HepG2 (cell line): ENCODE results near the gene MRPL18. TPM values are rescaled to one million over a fixed set of nuclear protein-coding genes. Genes with fewer than 3 reads are reported as not detected.
A peak's percentile ranks its signal among the peaks of the same experiment; 100 is the strongest.

ENCODE experiments used
- ELF4 ChIP-seq: sonication (generic); formaldehyde crosslinking; IDR thresholded peaks from 2 replicates; pipeline ENCODE4 v1.5.0; 2020; ENCODE audit warnings: missing genetic modification reagents, mild to moderate bottlenecking, moderate library complexity, borderline replicate concordance
- HOXA5 ChIP-seq: sonication (generic); formaldehyde crosslinking; IDR thresholded peaks from 2 replicates; pipeline ENCODE4 v1.4.0; 2020; ENCODE audit warnings: missing genetic modification reagents
- NKX3-1 ChIP-seq: sonication (generic); formaldehyde crosslinking; IDR thresholded peaks from 2 replicates; pipeline ENCODE4 v1.5.0; 2020; ENCODE audit warnings: missing genetic modification reagents
- RORA ChIP-seq: sonication (generic); formaldehyde crosslinking; IDR thresholded peaks from 2 replicates; pipeline ENCODE4 v1.5.0; 2020; ENCODE audit warnings: mild to moderate bottlenecking, missing genetic modification reagents, moderate library complexity
- SMC3 ChIP-seq: IDR thresholded peaks from 2 replicates; pipeline ENCODE4 v1.6.1; 2011; ENCODE audit warnings: low read length, improper control_type of control experiment
- TRIM22 ChIP-seq: fragments of 450-650 bp; IDR thresholded peaks from 2 replicates; pipeline ENCODE4 v1.6.1; 2017
- ZBTB14 ChIP-seq: sonication (generic); formaldehyde crosslinking; IDR thresholded peaks from 2 replicates; pipeline ENCODE4 v1.4.0; 2020; ENCODE audit warnings: missing genetic modification reagents
- ZNF142 ChIP-seq: sonication (generic); formaldehyde crosslinking; IDR thresholded peaks from 2 replicates; pipeline ENCODE4 v1.4.0; 2020; ENCODE audit warnings: missing genetic modification reagents
- ZNF33A ChIP-seq: sonication (generic); formaldehyde crosslinking; IDR thresholded peaks from 2 replicates; pipeline ENCODE4 v1.5.1; 2020; ENCODE audit warnings: missing genetic modification reagents, mild to moderate bottlenecking, moderate library complexity, borderline replicate concordance
- ZNF660 ChIP-seq: sonication (generic); formaldehyde crosslinking; IDR thresholded peaks from 2 replicates; pipeline ENCODE4 v1.5.1; 2020; ENCODE audit warnings: mild to moderate bottlenecking, low read depth, missing genetic modification reagents, borderline replicate concordance
- ZNF678 ChIP-seq: sonication (generic); formaldehyde crosslinking; IDR thresholded peaks from 2 replicates; pipeline ENCODE4 v1.4.0; 2020; ENCODE audit warnings: mild to moderate bottlenecking, missing genetic modification reagents
- ZSCAN9 ChIP-seq: IDR thresholded peaks from 2 replicates; pipeline ENCODE4 v1.6.1; 2016; ENCODE audit warnings: borderline replicate concordance
- polyA plus RNA-seq, 8 experiments: library from polyadenylated mRNA; depleted of rRNA in 3 of 8; stranded (reverse) in 7 of 8; unstranded in 1 of 8; fragments of >200 nt; fragmentation: Illumina TruSeq in 4 of 8; extraction: Trizol in 4 of 8; gene quantifications; 2 replicates each; pipeline versions ENCODE4 v1.2.1 to v1.2.3, GENCODE V29; 2011 to 2016; ENCODE audit warnings: low read depth in 4 of 8, missing spikeins in 1 of 8, mixed read lengths in 1 of 8; ENCODE audit not compliant: insufficient read depth in 1 of 8
- total RNA-seq, 5 experiments: library from RNA; depleted of rRNA; stranded (reverse); fragments of >200 nt; fragmentation: Illumina TruSeq; extraction: Trizol; gene quantifications; 2 replicates each; pipeline ENCODE4 v1.2.3, GENCODE V29; 2016; ENCODE audit warnings: low read depth in 1 of 5
- TF ChIP-seq, protein P1 (sequence below): sonication (generic); formaldehyde crosslinking; IDR thresholded peaks from 2 replicates; pipeline ENCODE4 v1.4.0; 2020; ENCODE audit warnings: low read depth, missing genetic modification reagents
- TF ChIP-seq, protein P2 (sequence below): sonication (generic); formaldehyde crosslinking; IDR thresholded peaks from 2 replicates; pipeline ENCODE4 v1.4.0; 2020; ENCODE audit warnings: missing genetic modification reagents

The MRPL18 gene
- total and polyA plus RNA-seq, 2 of the 13 experiments (the other 11 are each of a cell fraction or from before 2014, with no cell fraction given): 85.6 to 176 TPM

- TF ChIP-seq TRIM22: no peak
- TF ChIP-seq NKX3-1 (CRISPR knock-in tag): no peak
- 0 out of 2 replicates have a peak, but pooled peaks have one; percentile 15 for TF ChIP-seq ZSCAN9 (CRISPR knock-in tag)
- no peak for TF ChIP-seq RORA (CRISPR knock-in tag)
- TF ChIP-seq ZNF33A (CRISPR knock-in tag): peak; percentile 86; the same call in 1 of the 2 replicates
- TF ChIP-seq ZNF678 (CRISPR knock-in tag): no peak
- TF ChIP-seq SMC3: no peak
- TF ChIP-seq, protein P1, sequence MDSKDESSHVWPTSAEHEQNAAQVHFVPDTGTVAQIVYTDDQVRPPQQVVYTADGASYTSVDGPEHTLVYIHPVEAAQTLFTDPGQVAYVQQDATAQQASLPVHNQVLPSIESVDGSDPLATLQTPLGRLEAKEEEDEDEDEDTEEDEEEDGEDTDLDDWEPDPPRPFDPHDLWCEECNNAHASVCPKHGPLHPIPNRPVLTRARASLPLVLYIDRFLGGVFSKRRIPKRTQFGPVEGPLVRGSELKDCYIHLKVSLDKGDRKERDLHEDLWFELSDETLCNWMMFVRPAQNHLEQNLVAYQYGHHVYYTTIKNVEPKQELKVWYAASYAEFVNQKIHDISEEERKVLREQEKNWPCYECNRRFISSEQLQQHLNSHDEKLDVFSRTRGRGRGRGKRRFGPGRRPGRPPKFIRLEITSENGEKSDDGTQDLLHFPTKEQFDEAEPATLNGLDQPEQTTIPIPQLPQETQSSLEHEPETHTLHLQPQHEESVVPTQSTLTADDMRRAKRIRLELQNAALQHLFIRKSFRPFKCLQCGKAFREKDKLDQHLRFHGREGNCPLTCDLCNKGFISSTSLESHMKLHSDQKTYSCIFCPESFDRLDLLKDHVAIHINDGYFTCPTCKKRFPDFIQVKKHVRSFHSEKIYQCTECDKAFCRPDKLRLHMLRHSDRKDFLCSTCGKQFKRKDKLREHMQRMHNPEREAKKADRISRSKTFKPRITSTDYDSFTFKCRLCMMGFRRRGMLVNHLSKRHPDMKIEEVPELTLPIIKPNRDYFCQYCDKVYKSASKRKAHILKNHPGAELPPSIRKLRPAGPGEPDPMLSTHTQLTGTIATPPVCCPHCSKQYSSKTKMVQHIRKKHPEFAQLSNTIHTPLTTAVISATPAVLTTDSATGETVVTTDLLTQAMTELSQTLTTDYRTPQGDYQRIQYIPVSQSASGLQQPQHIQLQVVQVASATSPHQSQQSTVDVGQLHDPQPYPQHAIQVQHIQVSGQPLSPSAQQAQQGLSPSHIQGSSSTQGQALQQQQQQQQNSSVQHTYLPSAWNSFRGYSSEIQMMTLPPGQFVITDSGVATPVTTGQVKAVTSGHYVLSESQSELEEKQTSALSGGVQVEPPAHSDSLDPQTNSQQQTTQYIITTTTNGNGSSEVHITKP (CRISPR knock-in tag): peak; percentile 50
- no peak for TF ChIP-seq ZBTB14 (CRISPR knock-in tag)
- no peak for TF ChIP-seq ZNF660
- TF ChIP-seq ZNF142: 0 out of 2 replicates have a peak, but pooled peaks have one; percentile 72
- peak; percentile 78 for TF ChIP-seq HOXA5 (CRISPR knock-in tag)
- peak; percentile 50; the same call in 1 of the 2 replicates for TF ChIP-seq ELF4 (CRISPR knock-in tag)
- TF ChIP-seq, protein P2, sequence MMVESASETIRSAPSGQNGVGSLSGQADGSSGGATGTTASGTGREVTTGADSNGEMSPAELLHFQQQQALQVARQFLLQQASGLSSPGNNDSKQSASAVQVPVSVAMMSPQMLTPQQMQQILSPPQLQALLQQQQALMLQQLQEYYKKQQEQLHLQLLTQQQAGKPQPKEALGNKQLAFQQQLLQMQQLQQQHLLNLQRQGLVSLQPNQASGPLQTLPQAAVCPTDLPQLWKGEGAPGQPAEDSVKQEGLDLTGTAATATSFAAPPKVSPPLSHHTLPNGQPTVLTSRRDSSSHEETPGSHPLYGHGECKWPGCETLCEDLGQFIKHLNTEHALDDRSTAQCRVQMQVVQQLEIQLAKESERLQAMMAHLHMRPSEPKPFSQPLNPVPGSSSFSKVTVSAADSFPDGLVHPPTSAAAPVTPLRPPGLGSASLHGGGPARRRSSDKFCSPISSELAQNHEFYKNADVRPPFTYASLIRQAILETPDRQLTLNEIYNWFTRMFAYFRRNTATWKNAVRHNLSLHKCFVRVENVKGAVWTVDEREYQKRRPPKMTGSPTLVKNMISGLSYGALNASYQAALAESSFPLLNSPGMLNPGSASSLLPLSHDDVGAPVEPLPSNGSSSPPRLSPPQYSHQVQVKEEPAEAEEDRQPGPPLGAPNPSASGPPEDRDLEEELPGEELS (CRISPR knock-in tag): no peak
Measured at GRCh38 chr6:159790149-159790955, at the start of gene MRPL18 (continued).
